Uterus (tissue), 4 donors: ENCODE results near the gene A1BG. TPM values are rescaled to one million over a fixed set of nuclear protein-coding genes. Genes with fewer than 3 reads are reported as not detected.

Experiments used
- DNase-seq, 2 donors: peaks; one replicate each; pipeline ENCODE4 v3.0.0-alpha.2; 2019 to 2020
- H3K27ac ChIP-seq, 2 donors: fragments of 200-600 bp; sonication (generic); 1 replicate in 1 of 2; 2 replicates in 1 of 2; pipeline ENCODE4 v1.5.1; 2016 to 2018
- H3K27me3 ChIP-seq, 2 donors: fragments of 200-600 bp; sonication (generic); one replicate each; pipeline ENCODE4 v1.5.1; 2018 to 2019; ENCODE audit warnings: control low read depth in 1 of 2
- H3K36me3 ChIP-seq, 2 donors: fragments of 200-600 bp; sonication (generic); one replicate each; pipeline ENCODE4 v1.5.1; 2019; ENCODE audit warnings: control low read depth in 1 of 2
- H3K4me1 ChIP-seq, 2 donors: fragments of 200-600 bp; sonication (generic); one replicate each; pipeline ENCODE4 v1.5.1; 2018 to 2019; ENCODE audit warnings: control low read depth in 1 of 2
- H3K4me3 ChIP-seq, 2 donors: fragments of 200-600 bp; sonication (generic); 1 replicate in 1 of 2; 2 replicates in 1 of 2; pipeline ENCODE4 v1.5.1; 2018 to 2019; ENCODE audit warnings: mild to moderate bottlenecking in 1 of 2
- H3K9me3 ChIP-seq, 2 donors: fragments of 200-600 bp; sonication (generic); one replicate each; pipeline ENCODE4 v1.5.1; 2019; ENCODE audit warnings: control low read depth in 1 of 2
- POLR2A ChIP-seq, 2 donors: fragments of 450-650 bp; IDR thresholded peaks; one replicate each; pipeline ENCODE4 v1.6.1; 2016; ENCODE audit warnings: antibody characterized with exemption in 2 of 2, mild to moderate bottlenecking in 1 of 2, moderate library complexity in 1 of 2
- intact Hi-C: fragments of 100-400 bp; cut with DNase I; formaldehyde crosslinking; loops from one replicate; pipeline ENCODE4 v1.15.1; 2023; ENCODE audit warnings: low total_unique reads
- total RNA-seq, 4 donors: library from RNA; depleted of rRNA in 3 of 4; stranded (reverse); fragments of >200 nt in 3 of 4; gene quantifications; one replicate each; pipeline versions ENCODE4 v1.1.0 to v1.2.4, GENCODE V29; 2014 to 2023
- TF ChIP-seq, protein P1 (sequence below), 4 experiments: fragments of 200-600 bp in 2 of 4; fragments of 450-650 bp in 2 of 4; sonication (generic) in 2 of 4; IDR thresholded peaks; one replicate each; pipeline ENCODE4 v1.5.1; 2016 to 2019; ENCODE audit warnings: antibody characterized with exemption in 4 of 4, mild to moderate bottlenecking in 2 of 4, moderate library complexity in 1 of 4
- donor health status: DM: yes; HTN: yes; CAD: no.

A1BG gene
- total RNA-seq, 4 donors from 2014 or later = 2.8 to 108 (median 12.9) TPM

DNA sequence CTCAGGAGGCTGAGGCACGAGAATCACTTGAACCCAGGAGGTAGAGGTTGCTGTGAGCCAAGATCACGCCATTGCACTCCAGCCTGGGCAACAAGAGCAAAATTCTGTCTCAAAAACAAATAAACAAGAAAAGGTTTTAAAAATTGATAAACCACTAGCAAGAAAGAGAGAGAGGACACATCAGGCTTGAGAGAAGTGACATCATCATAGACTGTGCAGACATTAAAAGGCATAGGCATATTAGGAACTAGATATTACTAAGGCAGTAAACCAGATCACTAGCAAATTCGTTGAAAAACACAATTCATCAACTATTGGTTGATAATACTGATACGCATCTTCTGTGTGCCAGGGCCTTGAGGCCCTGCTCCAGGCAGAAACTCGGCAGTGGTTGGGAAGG, 7.7 kb downstream of the A1BG start:
- intact Hi-C loops = no loop called here
- no peak for DNase-seq
- Histone ChIP-seq H3K9me3 (no peaks in the 10 kb centered on the region), H3K27ac (no peak overlapping the region), H3K4me3 (no peak overlapping the region), H3K36me3 (no peaks in the 10 kb centered on the region), H3K27me3 (no peaks in the 10 kb centered on the region), H3K4me1 (no peaks in the 10 kb centered on the region)
- TF ChIP-seq POLR2A (IDR thresholded peaks at IDR 0.05) = no peak
- TF ChIP-seq, protein P1, sequence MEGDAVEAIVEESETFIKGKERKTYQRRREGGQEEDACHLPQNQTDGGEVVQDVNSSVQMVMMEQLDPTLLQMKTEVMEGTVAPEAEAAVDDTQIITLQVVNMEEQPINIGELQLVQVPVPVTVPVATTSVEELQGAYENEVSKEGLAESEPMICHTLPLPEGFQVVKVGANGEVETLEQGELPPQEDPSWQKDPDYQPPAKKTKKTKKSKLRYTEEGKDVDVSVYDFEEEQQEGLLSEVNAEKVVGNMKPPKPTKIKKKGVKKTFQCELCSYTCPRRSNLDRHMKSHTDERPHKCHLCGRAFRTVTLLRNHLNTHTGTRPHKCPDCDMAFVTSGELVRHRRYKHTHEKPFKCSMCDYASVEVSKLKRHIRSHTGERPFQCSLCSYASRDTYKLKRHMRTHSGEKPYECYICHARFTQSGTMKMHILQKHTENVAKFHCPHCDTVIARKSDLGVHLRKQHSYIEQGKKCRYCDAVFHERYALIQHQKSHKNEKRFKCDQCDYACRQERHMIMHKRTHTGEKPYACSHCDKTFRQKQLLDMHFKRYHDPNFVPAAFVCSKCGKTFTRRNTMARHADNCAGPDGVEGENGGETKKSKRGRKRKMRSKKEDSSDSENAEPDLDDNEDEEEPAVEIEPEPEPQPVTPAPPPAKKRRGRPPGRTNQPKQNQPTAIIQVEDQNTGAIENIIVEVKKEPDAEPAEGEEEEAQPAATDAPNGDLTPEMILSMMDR (IDR thresholded peaks at IDR 0.05) = no peak

DNA sequence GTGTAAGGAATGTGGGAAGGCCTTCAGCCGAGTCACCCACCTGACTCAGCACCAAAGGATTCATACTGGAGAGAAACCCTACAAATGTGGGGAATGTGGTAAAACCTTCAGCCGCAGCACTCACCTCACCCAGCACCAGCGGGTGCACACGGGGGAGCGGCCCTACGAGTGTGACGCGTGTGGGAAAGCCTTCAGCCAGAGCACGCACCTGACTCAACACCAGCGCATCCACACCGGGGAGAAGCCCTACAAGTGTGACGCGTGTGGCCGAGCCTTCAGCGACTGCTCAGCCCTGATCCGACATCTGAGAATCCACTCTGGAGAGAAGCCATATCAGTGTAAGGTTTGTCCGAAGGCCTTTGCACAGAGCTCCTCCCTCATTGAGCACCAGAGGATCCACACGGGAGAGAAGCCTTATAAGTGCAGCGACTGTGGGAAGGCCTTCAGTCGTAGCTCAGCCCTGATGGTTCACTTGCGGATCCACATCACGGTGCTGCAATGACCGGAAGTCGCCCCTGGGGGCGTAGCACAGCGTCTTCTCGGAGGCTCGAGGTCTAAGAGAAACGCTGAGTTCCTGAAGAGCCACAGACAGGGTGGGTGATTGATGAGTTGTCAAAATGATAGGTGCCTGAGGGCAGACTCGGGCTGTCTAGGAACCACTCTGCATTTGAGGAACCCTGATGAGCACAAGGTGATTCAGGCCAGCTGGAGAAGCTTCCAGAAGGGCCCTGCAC, 14.3 kb downstream of the A1BG start:
- H3K9me3 ChIP-seq = no peaks in the 10 kb centered on the region
- DNase-seq = no peak
- no peak overlapping the region for H3K4me3 ChIP-seq
- intact Hi-C loops = no loop called here
- no peak overlapping the region for H3K27ac ChIP-seq
- TF ChIP-seq, protein P1 (IDR thresholded peaks at IDR 0.05) = no peak
- TF ChIP-seq POLR2A (IDR thresholded peaks at IDR 0.05) = no peak
- no peaks in the 10 kb centered on the region for H3K4me1 ChIP-seq
- H3K36me3 ChIP-seq = no peaks in the 10 kb centered on the region
- H3K27me3 ChIP-seq = no peaks in the 10 kb centered on the region

DNA sequence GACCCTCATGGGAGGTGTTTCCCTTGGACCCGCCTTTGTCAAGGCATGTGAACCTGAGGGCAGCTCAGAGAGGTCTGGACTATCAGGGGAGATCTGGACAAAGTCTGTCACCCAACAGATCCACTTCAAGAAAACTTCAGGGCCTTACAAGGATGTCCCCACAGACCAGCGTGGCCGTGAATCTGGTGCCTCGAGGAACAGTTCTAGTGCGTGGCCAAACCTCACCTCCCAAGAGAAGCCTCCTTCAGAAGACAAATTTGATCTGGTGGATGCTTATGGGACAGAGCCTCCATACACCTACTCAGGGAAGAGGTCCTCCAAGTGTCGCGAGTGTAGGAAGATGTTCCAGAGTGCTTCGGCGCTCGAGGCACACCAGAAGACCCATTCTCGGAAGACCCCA, 15.0 kb downstream of the A1BG start:
- no peak for TF ChIP-seq POLR2A (IDR thresholded peaks at IDR 0.05)
- TF ChIP-seq, protein P1 (IDR thresholded peaks at IDR 0.05) = no peak
- Histone ChIP-seq H3K36me3 (no peaks in the 10 kb centered on the region), H3K27me3 (no peaks in the 10 kb centered on the region), H3K27ac (no peak overlapping the region), H3K4me1 (no peaks in the 10 kb centered on the region), H3K9me3 (no peaks in the 10 kb centered on the region), H3K4me3 (no peak overlapping the region)
- no peak for DNase-seq
- intact Hi-C loops = no loop called here

DNA sequence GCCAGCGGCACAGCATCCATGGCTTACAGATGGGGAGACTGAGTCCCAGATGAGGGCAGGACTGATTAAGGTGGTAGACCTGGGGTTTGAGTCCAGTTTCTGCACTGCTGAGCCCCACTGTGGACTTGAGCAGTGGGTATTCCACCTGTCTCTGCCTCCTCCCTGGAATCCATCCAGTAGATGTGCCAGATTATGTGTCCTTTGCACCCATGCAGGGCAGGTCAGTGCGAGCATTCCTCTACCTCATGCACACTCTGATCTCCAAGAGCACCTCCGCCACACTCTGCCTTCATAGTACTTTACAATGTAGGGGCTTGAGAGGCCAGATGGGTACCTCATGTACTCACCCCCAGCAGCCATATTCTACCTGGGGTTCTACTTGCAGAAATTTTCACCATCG, 16.5 kb downstream of the A1BG start:
- no peaks in the 10 kb centered on the region for H3K36me3 ChIP-seq
- intact Hi-C loops = no loop called here

DNA sequence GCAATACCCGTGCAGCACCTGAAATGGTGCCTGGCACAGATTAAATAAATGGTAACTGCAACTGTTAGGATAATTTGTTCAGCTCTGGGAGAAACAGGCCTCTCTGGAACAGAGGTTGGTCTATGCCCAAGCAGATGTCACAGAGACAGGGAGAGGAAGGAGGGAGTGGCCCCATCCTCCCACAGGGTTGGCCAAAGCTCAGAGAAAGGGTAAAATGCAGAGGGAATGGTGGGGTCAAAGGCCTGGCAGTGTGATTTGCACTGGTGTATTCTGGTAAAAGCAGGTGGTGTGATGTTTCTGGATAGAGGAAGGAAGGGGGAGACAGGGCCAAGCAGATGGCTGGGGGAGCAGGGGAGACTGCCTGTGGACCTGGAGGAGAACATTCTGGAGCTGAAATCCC, 17.1 kb downstream of the A1BG start:
- no peaks in the 10 kb centered on the region for H3K9me3 ChIP-seq
- no peak overlapping the region for H3K27ac ChIP-seq
- intact Hi-C loops = no loop called here
- no peaks in the 10 kb centered on the region for H3K4me1 ChIP-seq
- DNase-seq = no peak
- H3K4me3 ChIP-seq = no peak overlapping the region
- no peaks in the 10 kb centered on the region for H3K27me3 ChIP-seq
- TF ChIP-seq POLR2A (IDR thresholded peaks at IDR 0.05) = no peak
- TF ChIP-seq, protein P1 (IDR thresholded peaks at IDR 0.05) = no peak
- H3K36me3 ChIP-seq = no peaks in the 10 kb centered on the region

More for the DNA sequence above, 16.5 kb downstream of the A1BG start:
- Histone ChIP-seq H3K9me3 (no peaks in the 10 kb centered on the region), H3K4me1 (no peaks in the 10 kb centered on the region), H3K27me3 (no peaks in the 10 kb centered on the region), H3K27ac (no peak overlapping the region), H3K4me3 (no peak overlapping the region)
- TF ChIP-seq POLR2A (IDR thresholded peaks at IDR 0.05) = no peak
- TF ChIP-seq, protein P1 (IDR thresholded peaks at IDR 0.05) = no peak
- no peak for DNase-seq
